ENCODE results near the gene GALNT9. TPM values are rescaled to one million over a fixed set of nuclear protein-coding genes. Genes with fewer than 3 reads are reported as not detected.

GALNT9 gene
- total and polyA plus RNA-seq, 5 experiments from 2014 or later, result not detected

GRCh38 chr12:132175496-132176384 lies 153.6 kb downstream of the GALNT9 start:
- H3K27ac Mint-ChIP-seq, result no peak overlapping the region
- no peaks in the 10 kb centered on the region for H3K36me3 Mint-ChIP-seq
- DNase-seq, result peak in 1 of 10 donors; percentile 3
- no peak overlapping the region for H3K4me3 Mint-ChIP-seq
- H3K4me1 Mint-ChIP-seq, result peaks cover 24 to 44% (median 35%) of the 10 kb centered on the region in 4 donors
- no peaks in the 10 kb centered on the region for H3K9me3 Mint-ChIP-seq
- POLR2A ChIA-PET, result interaction anchor here (1.4 to 3.4 kb wide), 5 partner anchors 9 to 21 kb away, joined by 3 to 19 read pairs (median 7); no protein-coding TSS in a partner anchor
- H3K27me3 Mint-ChIP-seq, result peaks cover 0 to 22% (median 3%) of the 10 kb centered on the region in 5 donors
- ATAC-seq, result no peak

- H3K36me3 Mint-ChIP-seq, result no peaks in the 10 kb centered on the region
- POLR2A ChIA-PET, result interaction anchor here (1.4 to 3.4 kb wide), 6 partner anchors 9 to 20 kb away, joined by 3 to 19 read pairs (median 6); no protein-coding TSS in a partner anchor
- peaks cover 0 to 22% (median 3%) of the 10 kb centered on the region in 5 donors for H3K27me3 Mint-ChIP-seq
Measured at GRCh38 chr12:132174839-132175490, 154.4 kb downstream of the GALNT9 start.

GRCh38 chr12:132174015-132174838 lies 155.2 kb downstream of the GALNT9 start:
- Mint-ChIP-seq H3K4me1 (peaks cover 19 to 33% (median 30%) of the 10 kb centered on the region in 4 donors), H3K4me3 (peak overlapping the region in 5 of 10 donors; percentile 10 to 67 (median 36)), H3K27me3 (peaks cover 0 to 25% (median 3%) of the 10 kb centered on the region in 5 donors), H3K36me3 (no peaks in the 10 kb centered on the region), H3K9me3 (no peaks in the 10 kb centered on the region), H3K27ac (peak overlapping the region in 5 of 10 donors; percentile 9 to 76 (median 25))
- ATAC-seq (no peak), DNase-seq (no peak)
- POLR2A ChIA-PET, result interaction anchor here (1.4 to 3.4 kb wide), 5 partner anchors 10 to 19 kb away, joined by 3 to 19 read pairs (median 7); no protein-coding TSS in a partner anchor

More at GRCh38 chr12:132174839-132175490, 154.4 kb downstream of the GALNT9 start:
- DNase-seq, result peak in 1 of 10 donors; percentile 5
- Mint-ChIP-seq H3K4me1 (peaks cover 22 to 40% (median 33%) of the 10 kb centered on the region in 4 donors), H3K4me3 (peak overlapping the region in 4 of 10 donors; percentile 10 to 67 (median 38)), H3K27ac (peak overlapping the region in 5 of 10 donors; percentile 9 to 76 (median 25)), H3K9me3 (no peaks in the 10 kb centered on the region)
- ATAC-seq, result no peak

GRCh38 chr12:132173135-132174014 lies 156.0 kb downstream of the GALNT9 start:
- ATAC-seq, result peak; percentile 77 to 78
- H3K27me3 Mint-ChIP-seq, result peaks cover 0 to 25% (median 3%) of the 10 kb centered on the region in 5 donors
- peak overlapping the region in 2 of 10 donors; percentile 18 to 62 for H3K27ac Mint-ChIP-seq
- POLR2A ChIA-PET, result interaction anchor here (1.5 to 3.4 kb wide), 2 partner anchors 11 to 15 kb away, joined by 5 to 19 read pairs; no protein-coding TSS in a partner anchor
- H3K4me1 Mint-ChIP-seq, result peaks cover 14 to 24% (median 22%) of the 10 kb centered on the region in 4 donors
- H3K9me3 Mint-ChIP-seq, result no peaks in the 10 kb centered on the region
- H3K36me3 Mint-ChIP-seq, result no peaks in the 10 kb centered on the region
- DNase-seq, result peak in 2 of 10 donors; percentile 12 to 68
- H3K4me3 Mint-ChIP-seq, result peak overlapping the region in 8 of 10 donors; percentile 6 to 80 (median 61)

- H3K4me3 Mint-ChIP-seq, result peak overlapping the region in 4 of 10 donors; percentile 36 to 72 (median 62)
- peak overlapping the region in 1 of 10 donors; percentile 62 for H3K27ac Mint-ChIP-seq
Measured at GRCh38 chr12:132172619-132173018, 156.8 kb downstream of the GALNT9 start.

GRCh38 chr12:132171968-132172521 lies 157.3 kb downstream of the GALNT9 start:
- peaks cover 0 to 2% (median 0%) of the 10 kb centered on the region in 9 donors for H3K9me3 Mint-ChIP-seq
- H3K4me1 Mint-ChIP-seq, result peaks cover 16 to 29% (median 21%) of the 10 kb centered on the region in 4 donors
- ATAC-seq, result no peak
- peak in 1 of 10 donors; percentile 56 for DNase-seq
- H3K36me3 Mint-ChIP-seq, result no peaks in the 10 kb centered on the region
- peaks cover 0 to 24% (median 3%) of the 10 kb centered on the region in 5 donors for H3K27me3 Mint-ChIP-seq
- no peak overlapping the region for H3K4me3 Mint-ChIP-seq
- POLR2A ChIA-PET, result no interaction called here
- no peak overlapping the region for H3K27ac Mint-ChIP-seq

More at GRCh38 chr12:132172619-132173018, 156.8 kb downstream of the GALNT9 start:
- Mint-ChIP-seq H3K9me3 (no peaks in the 10 kb centered on the region), H3K36me3 (no peaks in the 10 kb centered on the region), H3K27me3 (peaks cover 0 to 25% (median 3%) of the 10 kb centered on the region in 5 donors), H3K4me1 (peaks cover 14 to 25% (median 20%) of the 10 kb centered on the region in 4 donors)
- POLR2A ChIA-PET, result no interaction called here
- DNase-seq, result peak in 1 of 10 donors; percentile 48
- ATAC-seq, result no peak

- Mint-ChIP-seq H3K4me3 (no peak overlapping the region), H3K4me1 (peaks cover 15 to 29% (median 21%) of the 10 kb centered on the region in 4 donors), H3K9me3 (peaks cover 0 to 9% (median 0%) of the 10 kb centered on the region in 9 donors), H3K36me3 (no peaks in the 10 kb centered on the region), H3K27ac (no peak overlapping the region), H3K27me3 (peaks cover 0 to 22% (median 3%) of the 10 kb centered on the region in 5 donors)
- POLR2A ChIA-PET, result no interaction called here
- ATAC-seq (no peak), DNase-seq (peak in 1 of 10 donors; percentile 34)
Measured at GRCh38 chr12:132171293-132171967, 158.0 kb downstream of the GALNT9 start.

GRCh38 chr12:132170637-132171292 lies 158.6 kb downstream of the GALNT9 start:
- Mint-ChIP-seq H3K36me3 (no peaks in the 10 kb centered on the region), H3K4me1 (peaks cover 15 to 29% (median 21%) of the 10 kb centered on the region in 4 donors), H3K27me3 (peaks cover 0 to 23% (median 3%) of the 10 kb centered on the region in 5 donors), H3K4me3 (no peak overlapping the region), H3K9me3 (peaks cover 0 to 15% (median 0%) of the 10 kb centered on the region in 9 donors), H3K27ac (no peak overlapping the region)
- DNase-seq, result peak in 1 of 10 donors; percentile 52
- no peak for ATAC-seq
- POLR2A ChIA-PET, result interaction anchor here (1.0 kb wide), 1 partner anchor 44 kb away, joined by 5 read pairs; no protein-coding TSS in a partner anchor

GRCh38 chr12:132170094-132170636 lies 159.2 kb downstream of the GALNT9 start:
- peaks cover 15 to 29% (median 21%) of the 10 kb centered on the region in 4 donors for H3K4me1 Mint-ChIP-seq
- ATAC-seq (no peak), DNase-seq (no peak)
- H3K4me3 Mint-ChIP-seq, result no peak overlapping the region
- no peaks in the 10 kb centered on the region for H3K36me3 Mint-ChIP-seq
- H3K9me3 Mint-ChIP-seq, result peaks cover 0 to 15% (median 0%) of the 10 kb centered on the region in 9 donors
- POLR2A ChIA-PET, result interaction anchor here (1.0 kb wide), 1 partner anchor 45 kb away, joined by 5 read pairs; no protein-coding TSS in a partner anchor
- peaks cover 0 to 23% (median 3%) of the 10 kb centered on the region in 5 donors for H3K27me3 Mint-ChIP-seq
- no peak overlapping the region for H3K27ac Mint-ChIP-seq

Measured in naive thymus-derived CD8-positive, alpha-beta T cell (primary cell).